Measurements from ENCODE around the gene FAM20A.

FAM20A gene

DNA sequence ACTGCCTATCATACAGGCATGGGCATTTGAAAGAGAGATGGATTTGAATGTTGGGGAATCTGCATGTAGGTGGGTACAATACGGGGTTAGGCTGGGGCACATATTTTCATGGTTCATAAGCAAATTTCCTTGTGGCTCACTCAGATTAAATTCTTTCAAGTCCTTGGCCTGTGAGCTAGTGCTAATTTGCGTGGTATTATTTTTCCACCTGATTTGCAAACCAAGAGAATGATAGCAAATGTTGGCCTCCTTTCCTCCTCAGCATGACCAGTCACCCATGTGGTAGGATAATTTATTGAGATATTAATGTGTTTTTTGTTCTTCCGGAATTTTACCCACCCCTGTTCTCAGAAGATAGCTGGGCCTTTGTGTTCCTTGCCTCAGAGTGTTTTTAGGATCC is 22.9 kb downstream of the FAM20A start:
- no peak for TF ChIP-seq TCF12 (IDR thresholded peaks at IDR 0.05; ENCODE audit: low read depth)
- no peak for TF ChIP-seq EP300 (IDR thresholded peaks at IDR 0.05; ENCODE audit: borderline replicate concordance)

DNA sequence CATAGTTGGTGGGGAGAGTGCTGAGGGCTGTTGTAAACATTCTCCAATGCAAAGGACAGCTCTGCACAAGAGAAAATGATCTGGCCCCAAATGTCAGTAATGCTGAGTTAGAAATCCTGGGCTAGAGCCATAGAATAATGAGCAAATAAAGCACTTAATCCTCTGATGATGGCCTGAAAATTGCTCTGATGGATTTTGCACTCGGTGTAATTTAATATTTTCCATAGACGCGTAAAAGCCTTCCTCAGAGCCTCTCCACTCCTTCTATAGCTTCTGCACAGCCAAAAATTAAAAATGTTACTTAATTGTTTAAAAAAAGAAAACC is 23.7 kb downstream of the FAM20A start:
- no peak for TF ChIP-seq EP300 (IDR thresholded peaks at IDR 0.05; ENCODE audit: borderline replicate concordance)
- TF ChIP-seq, protein P1, sequence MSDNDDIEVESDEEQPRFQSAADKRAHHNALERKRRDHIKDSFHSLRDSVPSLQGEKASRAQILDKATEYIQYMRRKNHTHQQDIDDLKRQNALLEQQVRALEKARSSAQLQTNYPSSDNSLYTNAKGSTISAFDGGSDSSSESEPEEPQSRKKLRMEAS (IDR thresholded peaks at IDR 0.05) = no peak
- TF ChIP-seq, protein P2, sequence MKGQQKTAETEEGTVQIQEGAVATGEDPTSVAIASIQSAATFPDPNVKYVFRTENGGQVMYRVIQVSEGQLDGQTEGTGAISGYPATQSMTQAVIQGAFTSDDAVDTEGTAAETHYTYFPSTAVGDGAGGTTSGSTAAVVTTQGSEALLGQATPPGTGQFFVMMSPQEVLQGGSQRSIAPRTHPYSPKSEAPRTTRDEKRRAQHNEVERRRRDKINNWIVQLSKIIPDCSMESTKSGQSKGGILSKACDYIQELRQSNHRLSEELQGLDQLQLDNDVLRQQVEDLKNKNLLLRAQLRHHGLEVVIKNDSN (IDR thresholded peaks at IDR 0.05) = no peak
- TF ChIP-seq ZBTB7A (IDR thresholded peaks at IDR 0.05; ENCODE audit: low read depth) = no peak
- no peak for TF ChIP-seq NFIC (IDR thresholded peaks at IDR 0.05)
- no peak for TF ChIP-seq FOXM1 (IDR thresholded peaks at IDR 0.05; ENCODE audit: borderline replicate concordance, low read depth)
- TF ChIP-seq TEAD4 (IDR thresholded peaks at IDR 0.05) = no peak
- no peak for TF ChIP-seq EGR1 (IDR thresholded peaks at IDR 0.05)
- TF ChIP-seq YY1 (IDR thresholded peaks at IDR 0.05; ENCODE audit: low read depth) = no peak
- no peak for TF ChIP-seq TCF12 (IDR thresholded peaks at IDR 0.05; ENCODE audit: low read depth)

DNA sequence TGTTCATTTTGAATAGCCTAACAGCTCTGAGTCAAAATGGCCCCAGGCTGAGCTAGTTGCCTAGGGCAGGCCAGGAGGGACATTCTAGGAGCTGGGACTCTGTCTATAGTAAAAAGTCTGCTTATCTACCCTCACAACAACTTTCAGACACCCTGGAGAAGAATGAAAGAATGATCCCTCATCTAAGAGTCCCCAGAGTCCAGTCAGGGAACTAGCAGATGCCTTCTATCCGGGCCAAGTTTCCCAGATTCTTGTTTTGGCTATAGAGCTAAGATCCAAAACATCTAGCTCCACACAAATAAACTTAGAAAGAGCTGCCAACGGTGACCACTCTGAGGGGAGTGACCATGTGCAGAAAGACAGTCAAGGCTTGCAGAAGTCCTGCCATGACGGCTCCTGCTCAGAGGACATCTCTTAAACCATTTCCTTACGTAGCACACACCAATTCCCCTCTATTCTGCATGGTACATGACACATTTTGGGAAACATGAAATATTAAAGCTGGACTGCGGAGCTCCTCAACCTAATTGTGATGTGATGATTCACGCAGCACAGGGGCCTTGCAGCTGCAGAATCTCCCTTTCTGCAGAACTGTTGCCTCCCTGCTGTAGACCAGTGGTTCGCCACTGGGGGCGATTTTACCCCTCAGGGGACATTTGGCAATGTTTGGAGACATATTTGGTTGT is 24.2 kb downstream of the FAM20A start:
- TF ChIP-seq ZBTB7A (IDR thresholded peaks at IDR 0.05; ENCODE audit: low read depth) = no peak
- TF ChIP-seq, protein P1 (IDR thresholded peaks at IDR 0.05) = no peak
- no peak for TF ChIP-seq EP300 (IDR thresholded peaks at IDR 0.05; ENCODE audit: borderline replicate concordance)
- TF ChIP-seq, protein P3, sequence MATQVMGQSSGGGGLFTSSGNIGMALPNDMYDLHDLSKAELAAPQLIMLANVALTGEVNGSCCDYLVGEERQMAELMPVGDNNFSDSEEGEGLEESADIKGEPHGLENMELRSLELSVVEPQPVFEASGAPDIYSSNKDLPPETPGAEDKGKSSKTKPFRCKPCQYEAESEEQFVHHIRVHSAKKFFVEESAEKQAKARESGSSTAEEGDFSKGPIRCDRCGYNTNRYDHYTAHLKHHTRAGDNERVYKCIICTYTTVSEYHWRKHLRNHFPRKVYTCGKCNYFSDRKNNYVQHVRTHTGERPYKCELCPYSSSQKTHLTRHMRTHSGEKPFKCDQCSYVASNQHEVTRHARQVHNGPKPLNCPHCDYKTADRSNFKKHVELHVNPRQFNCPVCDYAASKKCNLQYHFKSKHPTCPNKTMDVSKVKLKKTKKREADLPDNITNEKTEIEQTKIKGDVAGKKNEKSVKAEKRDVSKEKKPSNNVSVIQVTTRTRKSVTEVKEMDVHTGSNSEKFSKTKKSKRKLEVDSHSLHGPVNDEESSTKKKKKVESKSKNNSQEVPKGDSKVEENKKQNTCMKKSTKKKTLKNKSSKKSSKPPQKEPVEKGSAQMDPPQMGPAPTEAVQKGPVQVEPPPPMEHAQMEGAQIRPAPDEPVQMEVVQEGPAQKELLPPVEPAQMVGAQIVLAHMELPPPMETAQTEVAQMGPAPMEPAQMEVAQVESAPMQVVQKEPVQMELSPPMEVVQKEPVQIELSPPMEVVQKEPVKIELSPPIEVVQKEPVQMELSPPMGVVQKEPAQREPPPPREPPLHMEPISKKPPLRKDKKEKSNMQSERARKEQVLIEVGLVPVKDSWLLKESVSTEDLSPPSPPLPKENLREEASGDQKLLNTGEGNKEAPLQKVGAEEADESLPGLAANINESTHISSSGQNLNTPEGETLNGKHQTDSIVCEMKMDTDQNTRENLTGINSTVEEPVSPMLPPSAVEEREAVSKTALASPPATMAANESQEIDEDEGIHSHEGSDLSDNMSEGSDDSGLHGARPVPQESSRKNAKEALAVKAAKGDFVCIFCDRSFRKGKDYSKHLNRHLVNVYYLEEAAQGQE (IDR thresholded peaks at IDR 0.05; ENCODE audit: low read depth) = no peak
- TF ChIP-seq TCF12 (IDR thresholded peaks at IDR 0.05; ENCODE audit: low read depth) = no peak
- TF ChIP-seq TAF1 (IDR thresholded peaks at IDR 0.05; ENCODE audit: low read depth) = no peak
- TF ChIP-seq RAD21 (IDR thresholded peaks at IDR 0.05; ENCODE audit: low read depth) = no peak
- no peak for TF ChIP-seq TEAD4 (IDR thresholded peaks at IDR 0.05)
- TF ChIP-seq NFIC (IDR thresholded peaks at IDR 0.05) = no peak
- no peak for TF ChIP-seq EGR1 (IDR thresholded peaks at IDR 0.05)
- TF ChIP-seq YY1 (IDR thresholded peaks at IDR 0.05; ENCODE audit: low read depth) = no peak
- TF ChIP-seq CREB1 (IDR thresholded peaks at IDR 0.05; ENCODE audit: low read depth) = no peak
- no peak for TF ChIP-seq CEBPB (IDR thresholded peaks at IDR 0.05)

DNA sequence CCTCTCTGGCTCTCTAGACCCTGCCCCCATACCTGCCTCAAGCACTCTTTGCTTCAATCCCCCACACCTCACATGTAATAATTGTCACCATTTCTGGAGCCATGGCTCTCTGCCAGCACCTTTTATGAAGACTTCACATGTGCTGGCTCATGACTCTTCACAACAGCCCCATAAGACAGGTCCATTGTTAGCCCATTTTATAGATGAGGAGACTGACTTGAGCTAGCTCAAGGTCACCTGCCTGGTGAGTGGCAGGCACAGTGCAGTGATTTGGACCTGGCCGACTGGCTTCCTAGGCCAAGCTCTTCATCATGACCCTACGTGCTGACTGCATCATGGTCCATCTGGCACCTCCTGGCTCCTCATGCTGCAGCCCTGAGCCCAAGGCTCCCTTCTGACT is 25.0 kb downstream of the FAM20A start:
- no peak for TF ChIP-seq NFIC (IDR thresholded peaks at IDR 0.05)

DNA sequence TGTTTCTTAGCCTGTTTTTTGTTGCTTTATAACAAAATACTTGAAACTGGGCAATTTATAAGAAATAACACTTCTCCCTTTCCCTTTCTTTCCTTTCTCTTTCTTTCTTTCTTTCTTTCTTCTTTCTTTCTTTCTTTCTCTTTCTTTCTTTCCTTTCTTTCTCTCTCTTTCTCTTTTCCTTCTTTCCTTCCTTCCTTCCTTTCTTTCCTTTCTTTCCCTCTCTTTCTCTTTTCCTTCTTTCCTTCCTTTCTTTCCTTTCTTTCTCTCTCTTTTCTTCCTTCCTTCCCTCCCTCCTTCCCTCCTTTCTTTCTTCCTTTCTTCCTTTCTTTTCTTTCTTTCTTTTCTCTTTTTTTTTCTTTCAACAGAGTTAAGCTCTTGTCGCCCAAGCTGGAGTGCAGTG is 27.8 kb downstream of the FAM20A start:
- TF ChIP-seq CREB1 (IDR thresholded peaks at IDR 0.05; ENCODE audit: low read depth) (no peak), ZBTB7A (IDR thresholded peaks at IDR 0.05; ENCODE audit: low read depth) (no peak), EP300 (IDR thresholded peaks at IDR 0.05; ENCODE audit: borderline replicate concordance) (no peak), NFIC (IDR thresholded peaks at IDR 0.05) (no peak), EGR1 (IDR thresholded peaks at IDR 0.05) (no peak), TCF12 (IDR thresholded peaks at IDR 0.05; ENCODE audit: low read depth) (no peak), YY1 (IDR thresholded peaks at IDR 0.05; ENCODE audit: low read depth) (no peak), RAD21 (IDR thresholded peaks at IDR 0.05; ENCODE audit: low read depth) (no peak), TEAD4 (IDR thresholded peaks at IDR 0.05) (no peak)
- TF ChIP-seq, protein P1 (IDR thresholded peaks at IDR 0.05) = no peak

DNA sequence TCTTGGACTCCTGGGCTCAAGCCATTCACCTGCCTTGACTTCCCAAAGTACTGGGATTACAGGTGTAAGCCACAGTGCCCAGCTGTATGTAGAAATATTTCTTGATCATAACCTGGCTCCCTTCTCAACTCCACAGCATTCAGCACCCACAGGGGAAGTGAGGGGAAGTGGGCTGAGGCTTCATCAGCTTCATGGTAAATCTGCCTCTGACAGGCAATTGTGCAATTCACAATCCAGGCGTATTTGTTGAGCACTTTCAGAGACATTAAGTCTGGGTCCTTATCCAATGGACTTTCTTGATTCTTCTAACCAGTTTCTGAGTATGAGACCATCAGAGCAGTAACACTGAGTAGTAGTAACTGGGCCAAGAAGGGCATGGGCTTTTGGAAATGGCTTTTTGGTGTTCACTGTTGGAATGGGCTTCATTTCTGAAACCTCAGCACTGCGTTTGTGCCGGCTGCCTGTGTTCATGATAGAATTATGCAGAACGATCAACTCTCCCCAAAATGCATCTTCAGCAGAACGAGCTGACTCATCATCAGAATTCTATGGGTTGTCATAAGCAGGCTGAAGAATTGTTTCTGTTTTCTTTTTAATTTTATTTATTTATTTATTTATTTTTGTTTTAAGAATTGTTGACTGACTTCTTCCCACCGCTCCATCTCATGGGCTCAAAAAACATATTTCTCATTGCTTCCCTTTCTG is 28.9 kb downstream of the FAM20A start:
- TF ChIP-seq FOXM1 (IDR thresholded peaks at IDR 0.05; ENCODE audit: borderline replicate concordance, low read depth) = no peak
- TF ChIP-seq EP300 (IDR thresholded peaks at IDR 0.05; ENCODE audit: borderline replicate concordance) = no peak
- TF ChIP-seq TCF12 (IDR thresholded peaks at IDR 0.05; ENCODE audit: low read depth) = no peak
- TF ChIP-seq CREB1 (IDR thresholded peaks at IDR 0.05; ENCODE audit: low read depth) = no peak
- TF ChIP-seq, protein P3 (IDR thresholded peaks at IDR 0.05; ENCODE audit: low read depth) = no peak
- TF ChIP-seq, protein P2 (IDR thresholded peaks at IDR 0.05) = no peak
- TF ChIP-seq YY1 (IDR thresholded peaks at IDR 0.05; ENCODE audit: low read depth) = no peak
- no peak for TF ChIP-seq RAD21 (IDR thresholded peaks at IDR 0.05; ENCODE audit: low read depth)
- TF ChIP-seq ZBTB7A (IDR thresholded peaks at IDR 0.05; ENCODE audit: low read depth) = no peak
- no peak for TF ChIP-seq EGR1 (IDR thresholded peaks at IDR 0.05)
- TF ChIP-seq TEAD4 (IDR thresholded peaks at IDR 0.05) = no peak
- no peak for TF ChIP-seq TAF1 (IDR thresholded peaks at IDR 0.05; ENCODE audit: low read depth)
- TF ChIP-seq NFIC (IDR thresholded peaks at IDR 0.05) = no peak
- TF ChIP-seq, protein P1 (IDR thresholded peaks at IDR 0.05) = no peak
